Measurements from ENCODE around the gene NEUROG1.
A peak's percentile ranks its signal among the peaks of the same experiment; 100 is the strongest.

The NEUROG1 gene

GRCh38 chr5:135491038-135491551, 44.7 kb downstream of the NEUROG1 start:
- TF ChIP-seq CTBP1 (IDR thresholded peaks at IDR 0.05; ENCODE audit: borderline replicate concordance) (no peak), BHLHE40 (IDR thresholded peaks at IDR 0.05; ENCODE audit: borderline replicate concordance) (no peak), PKNOX1 (IDR thresholded peaks at IDR 0.05) (no peak), ZNF384 (IDR thresholded peaks at IDR 0.05) (no peak), ARNT (IDR thresholded peaks at IDR 0.05) (no peak), SUZ12 (IDR thresholded peaks at IDR 0.05) (no peak), FOXK2 (IDR thresholded peaks at IDR 0.05) (no peak), LEF1 (IDR thresholded peaks at IDR 0.05; ENCODE audit: borderline replicate concordance) (no peak), HDGF (IDR thresholded peaks at IDR 0.05; ENCODE audit: borderline replicate concordance) (no peak), NFRKB (IDR thresholded peaks at IDR 0.05) (no peak), SP1 (IDR thresholded peaks at IDR 0.05) (no peak), FOXA1 (IDR thresholded peaks at IDR 0.05) (no peak), TARDBP (IDR thresholded peaks at IDR 0.05) (no peak), FOXM1 (IDR thresholded peaks at IDR 0.05; ENCODE audit: borderline replicate concordance) (no peak), ELF4 (IDR thresholded peaks at IDR 0.05) (no peak), L3MBTL2 (conservative IDR thresholded peaks at IDR 0.05) (no peak)
- POLR2A ChIA-PET = interaction anchor here (0.9 to 1.3 kb wide), 4 partner anchors 8 to 57 kb away, joined by 3 to 5 read pairs (median 4); no protein-coding TSS in a partner anchor
- CTCF ChIA-PET = interaction anchor here (1.5 to 2.7 kb wide), 5 partner anchors 13 to 70 kb away, joined by 5 to 8 read pairs (median 6); no protein-coding TSS in a partner anchor
- no peak for DNase-seq (ENCODE audit: extremely low spot score)

DNA sequence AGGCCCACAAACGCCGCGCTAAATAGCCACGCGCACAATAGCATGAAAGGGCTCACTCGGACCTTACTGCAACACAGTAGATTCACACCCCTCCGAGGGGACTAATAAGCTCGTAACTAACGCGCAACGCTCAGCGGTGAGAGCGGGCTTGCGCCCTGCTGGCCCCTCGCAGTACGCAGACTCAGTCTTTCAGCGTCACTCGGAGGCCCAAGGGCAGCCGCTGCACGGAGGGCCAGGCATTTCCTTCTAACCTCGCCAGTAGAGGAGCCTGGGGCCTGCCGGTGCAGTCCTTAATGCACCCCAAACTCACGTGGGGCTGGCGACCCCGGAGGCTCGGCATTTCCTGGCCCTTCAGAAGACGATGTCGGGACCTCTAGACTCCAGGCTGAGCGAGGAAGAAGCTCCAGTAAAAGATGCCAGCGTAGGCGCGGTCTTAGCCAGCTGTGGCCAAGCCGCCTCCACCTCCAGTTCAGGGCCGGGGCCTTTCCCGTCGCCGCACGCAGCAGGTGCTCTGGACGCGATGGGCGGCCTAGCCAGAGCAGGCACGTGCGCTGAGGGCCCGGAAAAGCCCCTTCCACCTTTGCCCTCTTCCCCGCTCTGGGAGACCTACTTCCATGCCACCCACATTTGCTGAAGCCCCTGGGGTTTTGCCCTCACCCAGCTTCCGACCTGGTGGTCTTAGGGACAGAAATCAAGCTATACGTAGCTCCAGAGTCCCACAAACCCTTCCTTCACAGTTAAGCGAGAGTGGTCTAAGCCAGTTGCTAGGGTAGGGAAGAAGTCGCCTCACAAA, 45.3 kb downstream of the NEUROG1 start:
- DNase-seq (ENCODE audit: extremely low spot score) = no peak
- TF ChIP-seq ELF4 (IDR thresholded peaks at IDR 0.05) (no peak), FOXM1 (IDR thresholded peaks at IDR 0.05; ENCODE audit: borderline replicate concordance) (no peak), ZNF384 (IDR thresholded peaks at IDR 0.05) (no peak), TARDBP (IDR thresholded peaks at IDR 0.05) (no peak), NFRKB (IDR thresholded peaks at IDR 0.05) (no peak), PKNOX1 (IDR thresholded peaks at IDR 0.05) (no peak), FOXK2 (IDR thresholded peaks at IDR 0.05) (no peak), ARNT (IDR thresholded peaks at IDR 0.05) (no peak), SUZ12 (IDR thresholded peaks at IDR 0.05) (no peak), CTBP1 (IDR thresholded peaks at IDR 0.05; ENCODE audit: borderline replicate concordance) (no peak), LEF1 (IDR thresholded peaks at IDR 0.05; ENCODE audit: borderline replicate concordance) (no peak), HDGF (IDR thresholded peaks at IDR 0.05; ENCODE audit: borderline replicate concordance) (no peak), L3MBTL2 (conservative IDR thresholded peaks at IDR 0.05) (no peak), SP1 (IDR thresholded peaks at IDR 0.05) (no peak), FOXA1 (IDR thresholded peaks at IDR 0.05) (no peak), BHLHE40 (IDR thresholded peaks at IDR 0.05; ENCODE audit: borderline replicate concordance) (no peak)
- CTCF ChIA-PET = interaction anchor here (1.5 to 2.7 kb wide), 5 partner anchors 13 to 70 kb away, joined by 5 to 8 read pairs (median 6); no protein-coding TSS in a partner anchor
- POLR2A ChIA-PET = interaction anchor here (1.1 to 1.3 kb wide), 2 partner anchors 9 to 24 kb away, joined by 3 to 4 read pairs; no protein-coding TSS in a partner anchor

DNA sequence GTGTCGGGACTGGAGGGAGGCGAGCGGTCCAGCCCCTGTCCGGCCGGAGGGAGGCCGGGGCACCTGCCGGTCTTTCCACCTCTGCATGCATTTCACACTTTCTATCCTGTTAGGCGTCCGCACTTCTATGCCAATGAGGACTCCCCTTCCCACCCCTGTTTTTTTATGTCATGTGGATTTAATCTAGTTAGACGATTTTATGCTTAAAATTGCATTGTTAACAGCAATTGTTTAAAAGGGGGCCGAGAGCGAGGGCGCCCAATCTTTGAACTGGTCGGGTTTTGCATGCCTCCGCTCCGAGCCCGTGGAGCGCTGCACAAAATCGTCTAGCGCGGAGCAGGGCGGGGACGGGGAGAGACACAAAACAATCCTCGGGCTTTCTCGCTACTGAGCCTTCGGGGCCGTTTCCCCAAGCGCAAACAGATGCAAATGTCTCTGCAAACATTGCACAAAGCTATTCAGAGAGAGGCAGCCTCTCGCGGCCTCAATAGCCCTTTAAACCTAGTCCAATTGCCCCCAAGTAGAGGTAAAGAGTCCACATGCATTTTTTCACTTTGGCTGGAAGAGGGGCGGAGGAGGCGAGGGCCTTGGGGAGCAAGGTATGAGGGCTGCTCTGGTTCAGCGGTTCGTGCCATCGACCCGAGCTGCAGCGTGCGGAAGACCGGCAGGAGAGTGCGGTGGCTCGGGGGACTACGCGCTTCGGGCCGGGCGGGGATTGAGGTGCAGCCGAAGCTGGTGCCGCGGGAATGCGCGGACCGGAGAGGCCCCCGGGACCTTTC, 46.1 kb downstream of the NEUROG1 start:
- no peak for DNase-seq (ENCODE audit: extremely low spot score)
- CTCF ChIA-PET = interaction anchor here (1.5 to 3.4 kb wide), 3 partner anchors 12 to 62 kb away, joined by 6 to 14 read pairs (median 8); no protein-coding TSS in a partner anchor
- POLR2A ChIA-PET = no interaction called here
- no peak for TF ChIP-seq HDGF (IDR thresholded peaks at IDR 0.05; ENCODE audit: borderline replicate concordance)
- TF ChIP-seq ZNF384 (IDR thresholded peaks at IDR 0.05) = no peak
- no peak for TF ChIP-seq NFRKB (IDR thresholded peaks at IDR 0.05)
- no peak for TF ChIP-seq BHLHE40 (IDR thresholded peaks at IDR 0.05; ENCODE audit: borderline replicate concordance)
- no peak for TF ChIP-seq FOXA1 (IDR thresholded peaks at IDR 0.05)
- TF ChIP-seq FOXM1 (IDR thresholded peaks at IDR 0.05; ENCODE audit: borderline replicate concordance) = no peak
- TF ChIP-seq TARDBP (IDR thresholded peaks at IDR 0.05) = no peak
- TF ChIP-seq LEF1 (IDR thresholded peaks at IDR 0.05; ENCODE audit: borderline replicate concordance) = no peak
- TF ChIP-seq PKNOX1 (IDR thresholded peaks at IDR 0.05) = no peak
- TF ChIP-seq FOXK2 (IDR thresholded peaks at IDR 0.05) = no peak
- TF ChIP-seq SP1 (IDR thresholded peaks at IDR 0.05) = no peak

DNA sequence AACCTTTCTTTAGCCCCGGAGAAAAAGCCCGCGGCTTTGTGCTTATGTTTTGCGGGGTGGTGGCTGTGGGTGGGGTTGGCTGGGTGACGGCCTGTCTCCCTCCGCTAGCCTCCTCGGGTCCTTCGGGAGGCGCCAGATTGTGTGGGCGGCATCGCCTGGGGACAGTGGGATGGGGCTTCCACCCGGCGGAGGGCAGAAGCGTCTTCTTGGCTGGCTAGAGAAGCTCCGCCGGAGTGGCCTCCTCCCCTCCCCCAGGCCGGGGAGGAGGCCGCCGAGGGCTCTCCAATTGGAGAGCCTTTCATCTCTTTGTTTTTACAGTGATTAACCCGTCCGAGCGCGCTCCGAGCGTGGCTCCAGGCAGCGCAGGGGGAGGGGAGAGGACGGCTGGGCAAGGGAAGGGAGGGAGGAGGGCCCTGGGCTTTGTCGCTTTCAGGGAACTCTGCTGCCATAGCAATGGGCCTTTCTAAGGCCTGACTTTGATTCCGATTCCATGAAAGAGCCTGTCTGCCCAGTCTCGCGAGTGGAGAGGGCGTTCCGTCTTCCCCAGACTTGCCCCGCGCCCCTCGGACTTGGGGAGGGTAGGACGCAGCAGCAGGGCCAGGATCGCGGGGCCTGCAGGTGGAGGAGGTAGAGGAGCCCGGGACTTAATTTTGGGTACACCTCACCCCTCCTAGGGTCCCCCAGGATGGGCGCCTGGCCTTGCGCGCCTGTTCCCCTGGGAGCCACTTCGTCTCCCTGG, 46.9 kb downstream of the NEUROG1 start:
- DNase-seq (ENCODE audit: extremely low spot score) = peak; percentile 80
- POLR2A ChIA-PET = interaction anchor here (1.0 to 1.5 kb wide), 4 partner anchors 9 to 53 kb away, joined by 3 to 4 read pairs (median 4); no protein-coding TSS in a partner anchor
- CTCF ChIA-PET = interaction anchor here (1.2 to 3.4 kb wide), 2 partner anchors 23 to 60 kb away, joined by 3 to 14 read pairs; no protein-coding TSS in a partner anchor
- TF ChIP-seq PKNOX1 (IDR thresholded peaks at IDR 0.05) (no peak), ELF4 (IDR thresholded peaks at IDR 0.05) (no peak), L3MBTL2 (conservative IDR thresholded peaks at IDR 0.05) (no peak), HDGF (IDR thresholded peaks at IDR 0.05; ENCODE audit: borderline replicate concordance) (no peak), FOXK2 (IDR thresholded peaks at IDR 0.05) (no peak), NFRKB (IDR thresholded peaks at IDR 0.05) (no peak), SUZ12 (IDR thresholded peaks at IDR 0.05) (no peak), TARDBP (IDR thresholded peaks at IDR 0.05) (no peak), SP1 (IDR thresholded peaks at IDR 0.05) (no peak), BHLHE40 (IDR thresholded peaks at IDR 0.05; ENCODE audit: borderline replicate concordance) (no peak), ARNT (IDR thresholded peaks at IDR 0.05) (no peak)
